Measurements from ENCODE around the gene SQSTM1. TPM values are rescaled to one million over a fixed set of nuclear protein-coding genes. Genes with fewer than 3 reads are reported as not detected.

The SQSTM1 gene
- total RNA-seq, 1 experiment from 2014 or later: 715 TPM

- ChIA-PET CTCF (interaction anchor here (0.6 kb wide), 2 partner anchors 195 to 213 kb away, joined by 3 to 6 read pairs; no protein-coding TSS in a partner anchor), POLR2A (ENCODE audit: unreplicated experiment) (interaction anchor here (0.5 to 1.1 kb wide), 7 partner anchors 8 to 260 kb away, joined by 3 to 17 read pairs (median 8); partner anchors contain the start of gene MAML1)
- peak overlapping the region; percentile 100 for H3K27ac ChIP-seq
- H3K4me2 ChIP-seq: peak overlapping the region; percentile 100
- H3K27me3 ChIP-seq (ENCODE audit: insufficient read depth, low read depth): no peaks in the 10 kb centered on the region
- H3K4me3 ChIP-seq: peak overlapping the region; percentile 98; the same call in 1 of the 2 replicates
- TF ChIP-seq, protein P1, sequence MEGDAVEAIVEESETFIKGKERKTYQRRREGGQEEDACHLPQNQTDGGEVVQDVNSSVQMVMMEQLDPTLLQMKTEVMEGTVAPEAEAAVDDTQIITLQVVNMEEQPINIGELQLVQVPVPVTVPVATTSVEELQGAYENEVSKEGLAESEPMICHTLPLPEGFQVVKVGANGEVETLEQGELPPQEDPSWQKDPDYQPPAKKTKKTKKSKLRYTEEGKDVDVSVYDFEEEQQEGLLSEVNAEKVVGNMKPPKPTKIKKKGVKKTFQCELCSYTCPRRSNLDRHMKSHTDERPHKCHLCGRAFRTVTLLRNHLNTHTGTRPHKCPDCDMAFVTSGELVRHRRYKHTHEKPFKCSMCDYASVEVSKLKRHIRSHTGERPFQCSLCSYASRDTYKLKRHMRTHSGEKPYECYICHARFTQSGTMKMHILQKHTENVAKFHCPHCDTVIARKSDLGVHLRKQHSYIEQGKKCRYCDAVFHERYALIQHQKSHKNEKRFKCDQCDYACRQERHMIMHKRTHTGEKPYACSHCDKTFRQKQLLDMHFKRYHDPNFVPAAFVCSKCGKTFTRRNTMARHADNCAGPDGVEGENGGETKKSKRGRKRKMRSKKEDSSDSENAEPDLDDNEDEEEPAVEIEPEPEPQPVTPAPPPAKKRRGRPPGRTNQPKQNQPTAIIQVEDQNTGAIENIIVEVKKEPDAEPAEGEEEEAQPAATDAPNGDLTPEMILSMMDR (conservative IDR thresholded peaks at IDR 0.05): no peak
- no peak for TF ChIP-seq EZH2 (IDR thresholded peaks at IDR 0.05; ENCODE audit: low read depth)
- H3F3A ChIP-seq (ENCODE audit: insufficient read depth, low read depth): peaks cover 54% of the 10 kb centered on the region
- intact Hi-C loops (cut with micrococcal nuclease; ENCODE audit: unreplicated experiment): loop anchor here (1.0 to 5.0 kb wide), 7 partner anchors 13 to 267 kb away; partner anchors contain the start of genes HNRNPH1, MAML1, MGAT4B and MRNIP
- peak; percentile 92 to 98 for DNase-seq
- peaks cover 52% of the 10 kb centered on the region for H3K4me1 ChIP-seq (replicated peaks; ENCODE audit: insufficient read depth)
- H3K9me3 ChIP-seq (ENCODE audit: insufficient read depth, low read depth): no peaks in the 10 kb centered on the region
- no peak overlapping the region for H2AFZ ChIP-seq
- peaks cover 26% of the 10 kb centered on the region for H3K36me3 ChIP-seq (ENCODE audit: low read depth)
- no peaks in the 10 kb centered on the region for H3K9me2 ChIP-seq (ENCODE audit: insufficient read depth)
- H4K20me1 ChIP-seq (ENCODE audit: insufficient read depth): peaks cover 28% of the 10 kb centered on the region
- BruUV-seq (replicated peaks): no TSS peak
- peaks cover 45% of the 10 kb centered on the region for H3K79me2 ChIP-seq (ENCODE audit: low read depth)
Measured at GRCh38 chr5:179819296-179820126, 1.2 kb upstream of the SQSTM1 start.

DNA sequence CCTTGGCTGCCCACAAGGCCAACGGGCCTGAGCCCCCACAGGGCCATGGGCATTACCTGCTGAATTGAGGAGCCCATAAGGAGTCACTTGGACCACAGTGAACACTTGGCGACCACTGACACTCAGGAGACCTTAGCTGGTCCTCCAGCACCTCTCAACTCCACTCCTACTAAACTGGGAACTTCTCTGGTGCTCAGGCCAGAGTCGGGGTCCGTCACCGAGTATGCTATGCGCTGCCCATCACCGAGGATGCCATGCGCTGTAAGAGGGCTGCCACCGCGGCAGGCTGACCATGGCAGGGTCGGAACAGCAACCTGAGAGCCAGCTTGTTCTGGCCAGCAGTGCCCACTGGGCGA lies 600 bp upstream of the SQSTM1 start:
- Histone ChIP-seq H3K9me3 (ENCODE audit: insufficient read depth, low read depth) (no peaks in the 10 kb centered on the region), H4K20me1 (ENCODE audit: insufficient read depth) (peaks cover 34% of the 10 kb centered on the region), H3K4me1 (replicated peaks; ENCODE audit: insufficient read depth) (peaks cover 55% of the 10 kb centered on the region), H3F3A (ENCODE audit: insufficient read depth, low read depth) (peaks cover 60% of the 10 kb centered on the region), H3K79me2 (ENCODE audit: low read depth) (peaks cover 51% of the 10 kb centered on the region), H3K4me3 (peak overlapping the region; percentile 98), H3K27ac (peak overlapping the region; percentile 100), H3K36me3 (ENCODE audit: low read depth) (peaks cover 30% of the 10 kb centered on the region), H3K9me2 (ENCODE audit: insufficient read depth) (no peaks in the 10 kb centered on the region), H3K4me2 (peak overlapping the region; percentile 100), H3K27me3 (ENCODE audit: insufficient read depth, low read depth) (no peaks in the 10 kb centered on the region), H2AFZ (no peak overlapping the region; the same call in 1 of the 2 replicates)
- no peak for DNase-seq
- ChIA-PET POLR2A (ENCODE audit: unreplicated experiment) (interaction anchor here (0.6 to 1.1 kb wide), 3 partner anchors 88 to 207 kb away, joined by 3 to 8 read pairs (median 3); partner anchors contain the start of gene MAML1), CTCF (no interaction called here)
- TF ChIP-seq, protein P1 (conservative IDR thresholded peaks at IDR 0.05): no peak
- TF ChIP-seq EZH2 (IDR thresholded peaks at IDR 0.05; ENCODE audit: low read depth): no peak
- intact Hi-C loops (cut with micrococcal nuclease; ENCODE audit: unreplicated experiment): no loop called here
- BruUV-seq (replicated peaks): TSS peak; percentile 76

GRCh38 chr5:179821298-179822058 lies 773 bp downstream of the SQSTM1 start:
- ChIA-PET CTCF (interaction anchor here (0.6 kb wide), 1 partner anchor 117 kb away, joined by 4 read pairs; no protein-coding TSS in a partner anchor), POLR2A (ENCODE audit: unreplicated experiment) (interaction anchor here (0.5 to 0.7 kb wide), 13 partner anchors 10 to 242 kb away, joined by 3 to 23 read pairs (median 4); partner anchors contain the start of gene HNRNPH1)
- Histone ChIP-seq H3K79me2 (ENCODE audit: low read depth) (peaks cover 65% of the 10 kb centered on the region), H3K4me1 (replicated peaks; ENCODE audit: insufficient read depth) (peaks cover 55% of the 10 kb centered on the region), H3K27ac (peak overlapping the region; percentile 100), H3K4me3 (peak overlapping the region; percentile 98), H3K4me2 (peak overlapping the region; percentile 100), H4K20me1 (ENCODE audit: insufficient read depth) (peaks cover 48% of the 10 kb centered on the region), H3K9me3 (ENCODE audit: insufficient read depth, low read depth) (no peaks in the 10 kb centered on the region), H3K27me3 (ENCODE audit: insufficient read depth, low read depth) (no peaks in the 10 kb centered on the region), H3K9me2 (ENCODE audit: insufficient read depth) (no peaks in the 10 kb centered on the region), H2AFZ (no peak overlapping the region), H3K36me3 (ENCODE audit: low read depth) (peaks cover 42% of the 10 kb centered on the region), H3F3A (ENCODE audit: insufficient read depth, low read depth) (peaks cover 74% of the 10 kb centered on the region)
- BruUV-seq (replicated peaks): TSS peak; percentile 38
- intact Hi-C loops (cut with micrococcal nuclease; ENCODE audit: unreplicated experiment): no loop called here
- no peak for TF ChIP-seq EZH2 (IDR thresholded peaks at IDR 0.05; ENCODE audit: low read depth)
- TF ChIP-seq, protein P1 (conservative IDR thresholded peaks at IDR 0.05): no peak
- DNase-seq: peak; percentile 80 to 95

Measured in PC-9 (cell line).